HepG2 (cell line): ENCODE results near the gene MARK2. TPM values are rescaled to one million over a fixed set of nuclear protein-coding genes. Genes with fewer than 3 reads are reported as not detected.

Source experiments
- ATAC-seq: fragments of 200-7000 bp; cut with Tn5 transposase; 3 replicates; pipeline ENCODE4 v1.9.1; 2020; ENCODE audit warnings: mild to moderate bottlenecking, moderate library complexity
- BruUV-seq: library from RNA; stranded (reverse); fragments of 400-500 nt; replicated peaks from 2 replicates; lab custom pipeline; 2021; lab: Mats Ljungman, UMichigan
- CTCF ChIA-PET: fragments of 300-600 bp; formaldehyde crosslinking; extraction: SDS; loops from one replicate; lab custom pipeline; 2021; ENCODE audit warnings: low total read pairs, inconsistent platforms, low intra/inter-chr PET ratio; lab: Yijun Ruan, JAX
- POLR2A ChIA-PET: fragments of 350-600 bp; sonication (Branson Sonifier 250); formaldehyde crosslinking; loops from one replicate; lab custom pipeline; 2020; ENCODE audit warnings: antibody characterized with exemption, inconsistent platforms; lab: Yijun Ruan, JAX
- DNase-seq: peaks from one replicate; pipeline ENCODE4 v3.0.0-alpha.2; 2015; ENCODE audit warnings: low spot score
- FAIRE-seq: peaks from 3 replicates; lab custom pipeline; 2011; peaks lifted over from hg19 to GRCh38; lab: Jason Lieb, UNC
- H2AFZ ChIP-seq: one replicate; pipeline ENCODE4 v1.6.1; 2011; ENCODE audit warnings: low read length, inconsistent platforms
- H3K27ac ChIP-seq: fragments of 300-600 bp; 3 replicates; pipeline ENCODE4 v1.8.0; 2011; ENCODE audit warnings: mixed run types, mild to moderate bottlenecking, mixed read lengths, low read length, inconsistent platforms; ENCODE audit not compliant: insufficient read depth; ENCODE audit errors: extremely low read length
- H3K27me3 ChIP-seq, 2 experiments: fragments of 200-600 bp in 1 of 2; 2 replicates in 1 of 2; 3 replicates in 1 of 2; pipeline versions ENCODE4 v1.6.0 to v1.8.0; 2011; ENCODE audit warnings: low read length in 2 of 2, mild to moderate bottlenecking in 2 of 2, moderate library complexity in 2 of 2, inconsistent platforms in 1 of 2; ENCODE audit not compliant: insufficient read depth in 2 of 2, control insufficient read depth in 1 of 2
- H3K36me3 ChIP-seq, 2 experiments: fragments of 200-600 bp in 1 of 2; replicated peaks in 1 of 2; 2 replicates in 1 of 2; 3 replicates in 1 of 2; pipeline versions ENCODE4 v1.5.1 to v1.8.0; 2011; ENCODE audit warnings: low read length in 2 of 2, inconsistent platforms in 1 of 2; ENCODE audit not compliant: insufficient read depth in 2 of 2, control insufficient read depth in 1 of 2
- H3K4me1 ChIP-seq: 2 replicates; pipeline ENCODE4 v1.5.1; 2012; ENCODE audit warnings: low read length, inconsistent platforms; ENCODE audit not compliant: insufficient read depth
- H3K4me2 ChIP-seq: 2 replicates; pipeline ENCODE4 v1.6.0; 2011; ENCODE audit warnings: low read depth, low read length, inconsistent platforms
- H3K4me3 ChIP-seq, 3 experiments: fragments of 200-600 bp in 1 of 3; sonication (generic), shearing (Covaris generic) in 1 of 3; replicated peaks in 1 of 3; 2 replicates each; pipeline ENCODE4 v1.5.1; 2011 to 2016; ENCODE audit warnings: low read length in 3 of 3, inconsistent platforms in 2 of 3, low read depth in 2 of 3, mild to moderate bottlenecking in 2 of 3, control low read depth in 1 of 3, mixed read lengths in 1 of 3; ENCODE audit not compliant: insufficient read depth in 1 of 3
- H3K79me2 ChIP-seq: one replicate; pipeline ENCODE4 v1.6.1; 2011; ENCODE audit warnings: low read length, inconsistent platforms; ENCODE audit not compliant: insufficient read depth
- H3K9ac ChIP-seq: 2 replicates; pipeline ENCODE4 v1.6.0; 2011; ENCODE audit warnings: mild to moderate bottlenecking, low read depth, low read length, inconsistent platforms; ENCODE audit not compliant: insufficient read depth
- H3K9me3 ChIP-seq: 2 replicates; pipeline ENCODE4 v1.5.1; 2012; ENCODE audit warnings: mild to moderate bottlenecking, low read length
- H4K20me1 ChIP-seq: 2 replicates; pipeline ENCODE4 v1.6.0; 2011; ENCODE audit warnings: inconsistent platforms, mild to moderate bottlenecking, low read length, moderate library complexity; ENCODE audit not compliant: insufficient read depth
- ETV6 ChIP-seq: sonication (generic); formaldehyde crosslinking; conservative IDR thresholded peaks from 2 replicates; pipeline ENCODE4 v1.4.0; 2020; ENCODE audit warnings: missing genetic modification reagents
- EZH2 ChIP-seq: conservative IDR thresholded peaks from 2 replicates; pipeline ENCODE4 v1.6.1; 2012; ENCODE audit warnings: mild to moderate bottlenecking, low read depth, low read length, moderate library complexity
- GATAD1 ChIP-seq: IDR thresholded peaks from 2 replicates; pipeline ENCODE4 v1.6.1; 2016; ENCODE audit warnings: missing genetic modification reagents, missing compliant biosample characterization
- HMGXB4 ChIP-seq, 2 experiments: sonication (generic) in 1 of 2; formaldehyde crosslinking in 1 of 2; IDR thresholded peaks; 2 replicates each; pipeline versions ENCODE4 v1.4.0 to v1.6.1; 2018 to 2020; ENCODE audit warnings: missing genetic modification reagents in 2 of 2, borderline replicate concordance in 1 of 2, low read depth in 1 of 2, mild to moderate bottlenecking in 1 of 2, missing biosample characterization in 1 of 2
- HNF4A ChIP-seq: sonication (generic); formaldehyde crosslinking; IDR thresholded peaks from 2 replicates; pipeline ENCODE4 v1.4.0; 2020; ENCODE audit warnings: missing genetic modification reagents
- MXD4 ChIP-seq: IDR thresholded peaks from 2 replicates; pipeline ENCODE4 v1.6.1; 2016; ENCODE audit warnings: mild to moderate bottlenecking, missing biosample characterization, missing genetic modification reagents
- NFKBIZ ChIP-seq: IDR thresholded peaks from 2 replicates; pipeline ENCODE4 v1.6.1; 2018; ENCODE audit warnings: missing genetic modification reagents, missing compliant biosample characterization
- SNAI1 ChIP-seq: sonication (generic); formaldehyde crosslinking; IDR thresholded peaks from 2 replicates; pipeline ENCODE4 v1.5.0; 2020; ENCODE audit warnings: mild to moderate bottlenecking, missing genetic modification reagents, borderline replicate concordance
- SRSF9 ChIP-seq: fragments of 200-400 bp; formaldehyde crosslinking; IDR thresholded peaks from 2 replicates; pipeline ENCODE4 v1.6.1; 2018; ENCODE audit warnings: borderline replicate concordance, mild to moderate bottlenecking, low read depth, low read length; ENCODE audit not compliant: insufficient read depth, poor library complexity, severe bottlenecking
- ZBTB42 ChIP-seq: sonication (generic); formaldehyde crosslinking; IDR thresholded peaks from 2 replicates; pipeline ENCODE4 v1.5.0; 2020; ENCODE audit warnings: mild to moderate bottlenecking, missing genetic modification reagents
- ZNF337 ChIP-seq: sonication (generic); formaldehyde crosslinking; IDR thresholded peaks from 2 replicates; pipeline ENCODE4 v1.5.1; 2020; ENCODE audit warnings: missing genetic modification reagents, low read depth, mild to moderate bottlenecking, borderline replicate concordance
- ZNF878 ChIP-seq: sonication (generic); formaldehyde crosslinking; IDR thresholded peaks from 2 replicates; pipeline ENCODE4 v1.8.1; 2023; ENCODE audit warnings: mild to moderate bottlenecking, missing genetic modification reagents, moderate library complexity
- ZSCAN9 ChIP-seq: IDR thresholded peaks from 2 replicates; pipeline ENCODE4 v1.6.1; 2016; ENCODE audit warnings: borderline replicate concordance
- WGBS: methylation state at CpG from one replicate; pipeline ENCODE4 v1.1.6; 2017; ENCODE audit warnings: low lambda C conversion rate; 5-methylcytosine and 5-hydroxymethylcytosine counted together
- in situ Hi-C: cut with HindIII; loops from 2 replicates; pipeline ENCODE4 v1.10.0; 2017; ENCODE audit warnings: low pct_unique_long_range_greater_than_20kb; ENCODE audit not compliant: extremely low pct_ligation_motif_present
- intact Hi-C: fragments of 100-400 bp; cut with micrococcal nuclease; formaldehyde crosslinking; loops from one replicate; pipeline ENCODE4 v1.10.0; 2022; ENCODE audit not compliant: unreplicated experiment
- polyA plus RNA-seq, 8 experiments: library from polyadenylated mRNA; depleted of rRNA in 3 of 8; stranded (reverse) in 7 of 8; unstranded in 1 of 8; fragments of >200 nt; fragmentation: Illumina TruSeq in 4 of 8; extraction: Trizol in 4 of 8; gene quantifications; 2 replicates each; pipeline versions ENCODE4 v1.2.1 to v1.2.3, GENCODE V29; 2011 to 2016; ENCODE audit warnings: low read depth in 4 of 8, missing spikeins in 1 of 8, mixed read lengths in 1 of 8; ENCODE audit not compliant: insufficient read depth in 1 of 8
- total RNA-seq, 5 experiments: library from RNA; depleted of rRNA; stranded (reverse); fragments of >200 nt; fragmentation: Illumina TruSeq; extraction: Trizol; gene quantifications; 2 replicates each; pipeline ENCODE4 v1.2.3, GENCODE V29; 2016; ENCODE audit warnings: low read depth in 1 of 5
- TF ChIP-seq, protein P1 (sequence below): IDR thresholded peaks from 2 replicates; pipeline ENCODE4 v1.6.1; 2018; ENCODE audit warnings: missing genetic modification reagents

Gene MARK2
- total and polyA plus RNA-seq, 2 of the 13 experiments (the other 11 are each of a cell fraction or from before 2014, with no cell fraction given) = 13.5 to 13.9 TPM

DNA sequence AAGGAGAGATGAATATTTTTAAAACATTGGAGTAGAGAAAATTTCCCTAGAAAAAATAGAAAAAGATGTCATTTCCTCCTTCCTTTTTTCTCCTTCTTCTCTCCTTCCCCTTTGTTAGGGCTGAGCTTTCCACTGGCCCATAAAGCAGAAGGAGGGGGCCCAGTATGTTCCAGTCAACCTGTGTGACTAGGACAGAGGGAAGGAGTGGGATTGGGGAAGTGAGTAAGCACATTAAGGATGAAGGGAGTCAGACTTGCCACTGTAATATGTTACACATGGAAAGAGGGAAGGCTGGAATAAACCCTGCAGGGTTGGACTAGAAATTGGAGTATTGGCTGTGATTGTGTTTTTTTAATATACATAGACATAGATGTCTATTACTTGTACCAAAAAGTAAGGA lies 45.7 kb upstream of the MARK2 start (continued):
- TF ChIP-seq, protein P1, sequence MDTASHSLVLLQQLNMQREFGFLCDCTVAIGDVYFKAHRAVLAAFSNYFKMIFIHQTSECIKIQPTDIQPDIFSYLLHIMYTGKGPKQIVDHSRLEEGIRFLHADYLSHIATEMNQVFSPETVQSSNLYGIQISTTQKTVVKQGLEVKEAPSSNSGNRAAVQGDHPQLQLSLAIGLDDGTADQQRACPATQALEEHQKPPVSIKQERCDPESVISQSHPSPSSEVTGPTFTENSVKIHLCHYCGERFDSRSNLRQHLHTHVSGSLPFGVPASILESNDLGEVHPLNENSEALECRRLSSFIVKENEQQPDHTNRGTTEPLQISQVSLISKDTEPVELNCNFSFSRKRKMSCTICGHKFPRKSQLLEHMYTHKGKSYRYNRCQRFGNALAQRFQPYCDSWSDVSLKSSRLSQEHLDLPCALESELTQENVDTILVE = no peak
- TF ChIP-seq SRSF9 = no peak
- no peak for TF ChIP-seq EZH2

DNA sequence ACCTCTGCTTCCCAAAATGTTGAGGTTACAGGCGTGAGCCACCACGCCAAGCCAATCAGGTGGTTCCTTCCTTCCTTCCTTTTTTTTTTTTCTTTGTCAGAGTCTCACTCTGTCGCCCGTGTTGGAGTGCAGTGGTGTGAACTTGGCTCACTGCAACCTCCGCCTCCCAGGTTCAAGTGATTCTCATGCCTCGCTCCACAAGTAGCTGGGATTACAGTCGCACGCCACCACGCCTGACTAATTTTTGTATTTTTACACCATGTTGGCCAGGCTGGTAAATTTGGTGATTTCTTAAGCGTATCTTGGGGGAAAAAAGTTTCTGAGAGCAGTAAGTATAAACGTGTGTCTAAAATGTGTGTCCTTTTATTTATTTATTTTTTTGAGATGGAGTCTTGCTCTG lies 43.8 kb upstream of the MARK2 start:
- Histone ChIP-seq H3K9ac (no peak overlapping the region), H3K27me3 (no peaks in the 10 kb centered on the region), H3K27ac (no peak overlapping the region), H3K36me3 (no peaks in the 10 kb centered on the region), H3K4me1 (no peaks in the 10 kb centered on the region), H4K20me1 (no peaks in the 10 kb centered on the region), H3K79me2 (no peaks in the 10 kb centered on the region), H3K4me3 (no peak overlapping the region), H3K4me2 (no peak overlapping the region), H2AFZ (no peak overlapping the region), H3K9me3 (peaks cover 12% of the 10 kb centered on the region)
- ChIA-PET CTCF (no interaction called here), POLR2A (no interaction called here)
- TF ChIP-seq SNAI1 (CRISPR knock-in tag) (no peak), GATAD1 (CRISPR knock-in tag) (no peak)
- DNase-seq = no peak
- in situ Hi-C loops = no loop called here
- intact Hi-C loops = no loop called here
- WGBS = 96% methylated on average over 11 of the region's 11 CpGs
- no peak for ATAC-seq
- no peak for FAIRE-seq
- BruUV-seq = no TSS peak

DNA sequence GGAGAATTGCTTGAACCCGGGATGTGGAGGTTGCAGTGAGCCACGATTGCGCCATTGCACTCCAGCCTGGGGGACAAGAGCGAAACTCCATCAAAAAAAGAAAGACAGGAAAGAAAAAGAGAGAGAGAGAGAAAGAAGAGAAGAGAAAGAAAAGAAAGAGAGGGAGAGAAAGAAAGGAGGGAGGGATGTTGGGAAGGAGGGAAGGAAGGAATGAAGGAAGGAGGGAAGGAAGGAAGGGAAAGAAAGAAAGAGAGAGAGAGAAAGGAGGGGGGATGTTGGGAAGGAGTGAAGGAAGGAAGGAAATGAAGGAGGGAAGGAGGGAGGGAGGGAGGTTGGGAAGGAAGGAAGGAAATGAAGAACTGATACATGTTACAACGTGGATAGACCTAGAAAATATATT lies 38.0 kb upstream of the MARK2 start:
- Histone ChIP-seq H3K27ac (no peak overlapping the region), H3K79me2 (no peaks in the 10 kb centered on the region), H3K9me3 (no peaks in the 10 kb centered on the region), H4K20me1 (no peaks in the 10 kb centered on the region), H3K36me3 (no peaks in the 10 kb centered on the region), H3K4me2 (no peak overlapping the region), H3K4me1 (peaks cover 7% of the 10 kb centered on the region), H2AFZ (no peak overlapping the region), H3K4me3 (no peak overlapping the region), H3K9ac (no peak overlapping the region), H3K27me3 (no peaks in the 10 kb centered on the region)
- in situ Hi-C loops (no loop called here), intact Hi-C loops (no loop called here)
- DNase-seq (no peak), FAIRE-seq (no peak), ATAC-seq (no peak)
- ChIA-PET CTCF (no interaction called here), POLR2A (no interaction called here)
- no TSS peak for BruUV-seq
- WGBS = 95% methylated on average over 5 of the region's 5 CpGs
- TF ChIP-seq HNF4A (CRISPR knock-in tag) (no peak), ZNF337 (CRISPR knock-in tag) (no peak), ETV6 (CRISPR knock-in tag) (no peak), ZNF878 (CRISPR knock-in tag) (no peak), ZBTB42 (no peak), ZSCAN9 (CRISPR knock-in tag) (no peak), HMGXB4 (CRISPR knock-in tag; IDR thresholded peaks at IDR 0.05; ENCODE audit: borderline replicate concordance in 1 of 2, low read depth in 1 of 2) (no peak), NFKBIZ (CRISPR knock-in tag) (no peak), MXD4 (CRISPR knock-in tag) (no peak)
